ENCODE results near the gene GPANK1. TPM values are rescaled to one million over a fixed set of nuclear protein-coding genes. Genes with fewer than 3 reads are reported as not detected.
A peak's percentile ranks its signal among the peaks of the same experiment; 100 is the strongest.

The GPANK1 gene
- total and polyA plus RNA-seq, 10 of the 15 experiments (the other 5 are each of a cell fraction or from before 2014, with no cell fraction given): 11.7 to 36.3 (median 17.5) TPM

GRCh38 chr6:31651602-31652191 lies 13.1 kb downstream of the GPANK1 start (continued):
- no peak for TF ChIP-seq SUPT20H (IDR thresholded peaks at IDR 0.05; ENCODE audit: borderline replicate concordance, control insufficient read depth, low read depth, low read length)
- TF ChIP-seq FOXM1 (IDR thresholded peaks at IDR 0.05; ENCODE audit: low read depth, low read length): no peak
- no peak for TF ChIP-seq EED (IDR thresholded peaks at IDR 0.05; ENCODE audit: low read depth)
- TF ChIP-seq IKZF1 (conservative IDR thresholded peaks at IDR 0.05): no peak
- no peak for TF ChIP-seq NR2C1 (IDR thresholded peaks at IDR 0.05)
- peak; percentile 85 for TF ChIP-seq PBX3 (IDR thresholded peaks at IDR 0.05; ENCODE audit: insufficient replicate concordance, low read depth, low read length)
- 0 out of 2 replicates have a peak, but pooled peaks have one; percentile 5 for TF ChIP-seq GATAD2B (conservative IDR thresholded peaks at IDR 0.05; ENCODE audit: low read depth)
- no peak for TF ChIP-seq ZNF207 (IDR thresholded peaks at IDR 0.05; ENCODE audit: borderline replicate concordance)
- TF ChIP-seq BACH1 (IDR thresholded peaks at IDR 0.05; ENCODE audit: borderline replicate concordance): no peak
- no peak for TF ChIP-seq NR2F1 (conservative IDR thresholded peaks at IDR 0.05)
- TF ChIP-seq NFYB (IDR thresholded peaks at IDR 0.05; ENCODE audit: insufficient read depth, low read depth, low read length): peak; percentile 75; the same call in 1 of the 2 replicates
- no peak for TF ChIP-seq CEBPZ (IDR thresholded peaks at IDR 0.05; ENCODE audit: low read depth, low read length)
- no peak for TF ChIP-seq ZNF384 (IDR thresholded peaks at IDR 0.05; ENCODE audit: borderline replicate concordance, low read depth, low read length)
- TF ChIP-seq BHLHE40 (IDR thresholded peaks at IDR 0.05; ENCODE audit: borderline replicate concordance in 1 of 2, low read depth in 2 of 2, low read length in 1 of 2): peak; percentile 87 to 95
- TF ChIP-seq ATF2 (IDR thresholded peaks at IDR 0.05; ENCODE audit: low read length): no peak

Measured in GM12878 (cell line).